Neutrophil (primary cell): ENCODE data around the gene YEATS4.
A peak's percentile ranks its signal among the peaks of the same experiment; 100 is the strongest.

ENCODE experiments used
- H3K27ac ChIP-seq: fragments of 200-600 bp; sonication (generic); 2 replicates; pipeline ENCODE4 v1.5.1; 2016; ENCODE audit warnings: mild to moderate bottlenecking, moderate library complexity
- H3K27me3 ChIP-seq: fragments of 200-600 bp; sonication (generic); 2 replicates; pipeline ENCODE4 v1.6.0; 2016; ENCODE audit warnings: mild to moderate bottlenecking
- H3K36me3 ChIP-seq: fragments of 200-600 bp; sonication (generic); 2 replicates; pipeline ENCODE4 v1.5.1; 2017
- H3K4me1 ChIP-seq, 2 experiments: fragments of 200-600 bp in 1 of 2; sonication (generic) in 1 of 2; 1 replicate in 1 of 2; 2 replicates in 1 of 2; pipeline versions ENCODE4 v1.5.1 to v1.6.1; 2013 to 2016; ENCODE audit warnings: low read depth in 1 of 2, low read length in 1 of 2, mild to moderate bottlenecking in 1 of 2, moderate library complexity in 1 of 2; ENCODE audit not compliant: control insufficient read depth in 1 of 2, insufficient read depth in 1 of 2
- H3K4me3 ChIP-seq, 2 experiments: fragments of 200-600 bp in 1 of 2; sonication (generic) in 1 of 2; 1 replicate in 1 of 2; 2 replicates in 1 of 2; pipeline ENCODE4 v1.5.1; 2013 to 2016; ENCODE audit warnings: low read depth in 1 of 2, low read length in 1 of 2, mild to moderate bottlenecking in 1 of 2, moderate library complexity in 1 of 2
- H3K9me3 ChIP-seq: fragments of 200-600 bp; sonication (generic); 2 replicates; pipeline ENCODE4 v1.5.1; 2016
- CTCF ChIP-seq: fragments of 200-600 bp; sonication (generic); IDR thresholded peaks from 2 replicates; pipeline ENCODE4 v1.5.1; 2016; ENCODE audit warnings: antibody characterized with exemption

YEATS4 gene

GRCh38 chr12:69338936-69339335, 20.6 kb upstream of the YEATS4 start:
- TF ChIP-seq CTCF: no peak
- Histone ChIP-seq H3K4me1 (peaks cover 97 to 100% of the 10 kb centered on the region in 2 experiments), H3K4me3 (peak overlapping the region in 1 of 2 experiments; percentile 37), H3K36me3 (no peaks in the 10 kb centered on the region), H3K27me3 (no peaks in the 10 kb centered on the region), H3K9me3 (no peaks in the 10 kb centered on the region), H3K27ac (peak overlapping the region; percentile 91)

DNA sequence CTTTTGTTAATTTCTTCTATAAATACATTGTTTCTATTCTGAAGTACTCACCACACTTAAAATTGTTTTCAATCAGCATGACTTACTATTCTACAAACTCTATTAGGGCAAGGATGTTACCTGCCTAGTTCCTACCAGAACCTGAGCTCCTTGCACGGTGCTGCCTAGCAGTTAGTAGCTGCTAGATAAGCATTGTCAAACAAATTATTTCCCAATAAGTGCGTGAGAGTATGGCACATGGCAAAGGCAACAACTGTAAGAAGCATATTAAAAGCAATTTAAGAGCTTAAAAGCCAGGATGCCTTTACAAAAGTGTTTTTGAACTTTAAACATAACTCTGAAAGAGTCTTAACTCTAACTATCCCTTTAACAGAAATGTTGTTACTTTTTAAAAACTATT, 19.5 kb upstream of the YEATS4 start:
- Histone ChIP-seq H3K4me3 (peak overlapping the region in 1 of 2 experiments; percentile 42), H3K27ac (peak overlapping the region; percentile 91), H3K27me3 (no peaks in the 10 kb centered on the region), H3K4me1 (peaks cover 97 to 100% of the 10 kb centered on the region in 2 experiments), H3K36me3 (no peaks in the 10 kb centered on the region), H3K9me3 (no peaks in the 10 kb centered on the region)
- no peak for TF ChIP-seq CTCF

- H3K27ac ChIP-seq: peak overlapping the region; percentile 91
- no peaks in the 10 kb centered on the region for H3K27me3 ChIP-seq
These were observed 18.2 kb upstream of the YEATS4 start for GRCh38 chr12:69341328-69341727.

DNA sequence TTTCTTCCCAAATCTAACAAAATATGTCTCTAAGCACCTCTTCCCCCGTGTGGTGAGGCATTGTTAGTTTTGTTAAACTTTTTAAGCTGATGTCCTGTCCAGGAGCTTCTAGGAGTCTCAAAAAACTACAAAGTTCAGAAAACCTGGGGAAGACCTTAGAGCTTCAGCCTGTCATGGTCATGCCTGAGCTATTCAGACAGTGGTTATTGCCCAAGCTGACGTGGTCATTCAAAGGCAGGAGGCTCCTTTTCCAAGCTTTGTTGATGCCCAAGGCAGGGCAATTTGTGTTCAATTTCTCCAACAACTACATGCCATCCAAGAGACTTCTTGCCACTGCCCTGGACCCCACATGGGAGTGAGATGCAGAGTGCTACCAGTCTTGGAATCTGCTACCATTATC, 17.1 kb upstream of the YEATS4 start:
- peak overlapping the region; percentile 91 for H3K27ac ChIP-seq
- peaks cover 89 to 97% of the 10 kb centered on the region in 2 experiments for H3K4me1 ChIP-seq
- peak overlapping the region in 1 of 2 experiments; percentile 42 for H3K4me3 ChIP-seq
- no peak for TF ChIP-seq CTCF
- H3K27me3 ChIP-seq: no peaks in the 10 kb centered on the region
- H3K36me3 ChIP-seq: no peaks in the 10 kb centered on the region
- no peaks in the 10 kb centered on the region for H3K9me3 ChIP-seq

More at GRCh38 chr12:69341328-69341727, 18.2 kb upstream of the YEATS4 start:
- no peak for TF ChIP-seq CTCF
- H3K9me3 ChIP-seq: no peaks in the 10 kb centered on the region
- peak overlapping the region; percentile 26 to 42 for H3K4me3 ChIP-seq
- peaks cover 93 to 97% of the 10 kb centered on the region in 2 experiments for H3K4me1 ChIP-seq
- no peaks in the 10 kb centered on the region for H3K36me3 ChIP-seq

GRCh38 chr12:69343357-69343756, 16.2 kb upstream of the YEATS4 start:
- Histone ChIP-seq H3K27ac (peak overlapping the region; percentile 91), H3K9me3 (no peaks in the 10 kb centered on the region), H3K4me3 (peak overlapping the region in 1 of 2 experiments; percentile 39)

More at GRCh38 chr12:69343357-69343756, 16.2 kb upstream of the YEATS4 start:
- Histone ChIP-seq H3K4me1 (peaks cover 89 to 96% of the 10 kb centered on the region in 2 experiments), H3K27me3 (no peaks in the 10 kb centered on the region), H3K36me3 (no peaks in the 10 kb centered on the region)
- TF ChIP-seq CTCF: no peak
